HCT116 (cell line): ENCODE results near the gene EYA3. TPM values are rescaled to one million over a fixed set of nuclear protein-coding genes. Genes with fewer than 3 reads are reported as not detected.

ENCODE experiments used
- ATAC-seq: fragments of 200-7000 bp; cut with Tn5 transposase; 2 replicates; pipeline ENCODE4 v1.9.1; 2020; ENCODE audit warnings: mild to moderate bottlenecking, moderate library complexity
- BruUV-seq: library from RNA; stranded (reverse); fragments of 400-500 nt; replicated peaks from 2 replicates; lab custom pipeline; 2021; lab: Mats Ljungman, UMichigan
- CTCF ChIA-PET: fragments of 300-600 bp; sonication (Branson Sonifier 250); formaldehyde crosslinking; loops from one replicate; lab custom pipeline; 2021; ENCODE audit warnings: antibody characterized with exemption; lab: Charles Lee
- POLR2A ChIA-PET: fragments of 300-600, 350-600 bp; sonication (Branson Sonifier 250); formaldehyde crosslinking; loops from one replicate; lab custom pipeline; 2021; ENCODE audit warnings: antibody characterized with exemption; lab: Charles Lee
- RAD21 ChIA-PET, 2 experiments: fragments of 300-600 bp; sonication (Branson Sonifier 250); formaldehyde crosslinking; loops; one replicate each; lab custom pipeline; 2023; ENCODE audit warnings: low total read pairs in 2 of 2; ENCODE audit not compliant: uncharacterized antibody in 2 of 2, unreplicated experiment in 2 of 2, low non-redundant PET in 1 of 2; lab: Charles Lee
- DNase-seq: peaks from one replicate; pipeline ENCODE4 v3.0.0-alpha.2; 2010; ENCODE audit warnings: low read depth, low spot score
- H2AFZ ChIP-seq: fragments of 200-600 bp; shearing (Covaris generic), sonication (generic); 2 replicates; pipeline ENCODE4 v1.6.1; 2017; ENCODE audit warnings: low read depth, mixed run types, mixed read lengths, antibody characterized with exemption, low read length; ENCODE audit not compliant: poor library complexity, severe bottlenecking
- H3K27ac ChIP-seq: 2 replicates; pipeline ENCODE4 v1.5.1; 2012; ENCODE audit warnings: low read depth, low read length
- H3K27me3 ChIP-seq: fragments of 200-600 bp; sonication (generic); 2 replicates; pipeline ENCODE4 v1.6.1; 2016; ENCODE audit warnings: mixed run types, low read length, mixed read lengths; ENCODE audit not compliant: insufficient read depth
- H3K36me3 ChIP-seq, 2 experiments: fragments of 200-500 bp in 1 of 2; fragments of 200-600 bp in 1 of 2; sonication (Bioruptor generic) in 1 of 2; sonication (generic) in 1 of 2; 2 replicates each; pipeline versions ENCODE4 v1.5.1 to v1.6.1; 2014 to 2016; ENCODE audit warnings: low read length in 2 of 2, inconsistent platforms in 1 of 2, mixed read lengths in 1 of 2, mixed run types in 1 of 2; ENCODE audit not compliant: insufficient read depth in 2 of 2, control insufficient read depth in 1 of 2
- H3K4me1 ChIP-seq, 2 experiments: fragments of 200-600 bp in 1 of 2; sonication (generic) in 1 of 2; 2 replicates each; pipeline versions ENCODE4 v1.5.1 to v1.6.1; 2012 to 2017; ENCODE audit warnings: low read length in 2 of 2, inconsistent platforms in 1 of 2, mild to moderate bottlenecking in 1 of 2, mixed read lengths in 1 of 2, mixed run types in 1 of 2, moderate library complexity in 1 of 2; ENCODE audit not compliant: insufficient read depth in 2 of 2, control insufficient read depth in 1 of 2
- H3K4me2 ChIP-seq: fragments of 200-600 bp; sonication (generic); 2 replicates; pipeline ENCODE4 v1.6.1; 2017; ENCODE audit warnings: mixed run types, low read length, mixed read lengths
- H3K4me3 ChIP-seq, 2 experiments: fragments of 200-600 bp in 1 of 2; sonication (generic) in 1 of 2; replicated peaks in 1 of 2; 2 replicates each; pipeline ENCODE4 v1.5.1; 2011 to 2016; ENCODE audit warnings: low read length in 2 of 2, control low read depth in 1 of 2, low read depth in 1 of 2, mild to moderate bottlenecking in 1 of 2, mixed read lengths in 1 of 2, mixed run types in 1 of 2
- H3K79me2 ChIP-seq: fragments of 200-600 bp; sonication (generic); 2 replicates; pipeline ENCODE4 v1.6.1; 2017; ENCODE audit warnings: mild to moderate bottlenecking, mixed run types, low read length, moderate library complexity, mixed read lengths; ENCODE audit not compliant: insufficient read depth
- H3K9ac ChIP-seq: fragments of 200-600 bp; sonication (generic); 2 replicates; pipeline ENCODE4 v1.6.1; 2016; ENCODE audit warnings: low read length, mixed read lengths
- H3K9me2 ChIP-seq: fragments of 200-600 bp; sonication (generic), shearing (Covaris generic); 2 replicates; pipeline ENCODE4 v1.6.1; 2017; ENCODE audit warnings: mixed run types, mild to moderate bottlenecking, moderate library complexity; ENCODE audit not compliant: insufficient read depth
- H3K9me3 ChIP-seq, 2 experiments: fragments of 200-500 bp in 1 of 2; fragments of 200-600 bp in 1 of 2; sonication (Bioruptor generic) in 1 of 2; sonication (generic) in 1 of 2; 2 replicates each; pipeline ENCODE4 v1.6.1; 2014 to 2017; ENCODE audit warnings: low read length in 2 of 2, mixed read lengths in 2 of 2, inconsistent platforms in 1 of 2, low read depth in 1 of 2, mild to moderate bottlenecking in 1 of 2, mixed run types in 1 of 2, moderate library complexity in 1 of 2; ENCODE audit not compliant: control insufficient read depth in 1 of 2, insufficient read depth in 1 of 2
- H4K20me1 ChIP-seq: fragments of 200-600 bp; sonication (generic), shearing (Covaris generic); 2 replicates; pipeline ENCODE4 v1.6.1; 2017; ENCODE audit warnings: mixed run types, mild to moderate bottlenecking, moderate library complexity; ENCODE audit not compliant: insufficient read depth
- ATF3 ChIP-seq: IDR thresholded peaks from 2 replicates; pipeline ENCODE4 v1.6.1; 2012
- CEBPB ChIP-seq: IDR thresholded peaks from 2 replicates; pipeline ENCODE4 v1.6.1; 2012; ENCODE audit warnings: low read depth
- ELF1 ChIP-seq: IDR thresholded peaks from 2 replicates; pipeline ENCODE4 v1.6.1; 2012; ENCODE audit warnings: low read depth, borderline replicate concordance
- FOSL1 ChIP-seq: IDR thresholded peaks from 2 replicates; pipeline ENCODE4 v1.6.1; 2012; ENCODE audit warnings: low read depth
- JUND ChIP-seq: IDR thresholded peaks from 2 replicates; pipeline ENCODE4 v1.6.1; 2012
- POLR2A ChIP-seq: IDR thresholded peaks from 2 replicates; pipeline ENCODE4 v1.7.0; 2011; ENCODE audit warnings: borderline replicate concordance; ENCODE audit not compliant: insufficient read depth, insufficient read length; ENCODE audit errors: extremely low read depth
- POLR2AphosphoS5 ChIP-seq: IDR thresholded peaks from 2 replicates; pipeline ENCODE4 v1.6.1; 2011; ENCODE audit warnings: mild to moderate bottlenecking, low read depth, low read length, moderate library complexity
- RAD21 ChIP-seq: IDR thresholded peaks from 2 replicates; pipeline ENCODE4 v1.6.1; 2012; ENCODE audit warnings: low read depth, mild to moderate bottlenecking
- SIN3A ChIP-seq: IDR thresholded peaks from 2 replicates; pipeline ENCODE4 v1.6.1; 2012; ENCODE audit warnings: low read depth
- SP1 ChIP-seq: IDR thresholded peaks from 2 replicates; pipeline ENCODE4 v1.6.1; 2012; ENCODE audit warnings: low read depth
- SRF ChIP-seq: IDR thresholded peaks from 2 replicates; pipeline ENCODE4 v1.6.1; 2012; ENCODE audit warnings: low read depth
- TCF7L2 ChIP-seq: IDR thresholded peaks from 2 replicates; pipeline ENCODE4 v1.7.0; 2011; ENCODE audit warnings: borderline replicate concordance, inconsistent platforms; ENCODE audit not compliant: insufficient read depth, insufficient read length; ENCODE audit errors: extremely low read depth
- YY1 ChIP-seq: IDR thresholded peaks from 2 replicates; pipeline ENCODE4 v1.6.1; 2011; ENCODE audit warnings: low read length, low read depth, moderate library complexity, mild to moderate bottlenecking; ENCODE audit not compliant: insufficient replicate concordance; ENCODE audit errors: extremely low read depth
- ZBTB33 ChIP-seq: IDR thresholded peaks from 2 replicates; pipeline ENCODE4 v1.6.1; 2011; ENCODE audit warnings: mild to moderate bottlenecking, low read length, moderate library complexity; ENCODE audit not compliant: insufficient replicate concordance; ENCODE audit errors: extremely low read depth
- ZFX ChIP-seq: fragments of 450-650 bp; IDR thresholded peaks from 2 replicates; pipeline ENCODE4 v1.6.1; 2017
- ZNF274 ChIP-seq: fragments of 200-500 bp; sonication (Bioruptor generic); IDR thresholded peaks from 2 replicates; pipeline ENCODE4 v1.6.1; 2014; ENCODE audit warnings: mild to moderate bottlenecking, low read depth, low read length, inconsistent platforms
- intact Hi-C: fragments of 100-400 bp; cut with micrococcal nuclease; formaldehyde crosslinking; loops from 2 replicates; pipeline ENCODE4 v1.10.0; 2022
- total RNA-seq: library from RNA; stranded (reverse); gene quantifications from one replicate; pipeline ENCODE4 v1.2.1, GENCODE V29; 2021; ENCODE audit not compliant: unreplicated experiment
- TF ChIP-seq, protein P1 (sequence below): IDR thresholded peaks from 2 replicates; pipeline ENCODE4 v1.6.1; 2012; ENCODE audit warnings: low read depth
- TF ChIP-seq, protein P2 (sequence below): IDR thresholded peaks from 2 replicates; pipeline ENCODE4 v1.6.1; 2012

EYA3 gene
- total RNA-seq, 1 experiment from 2014 or later = 25.9 TPM

DNA sequence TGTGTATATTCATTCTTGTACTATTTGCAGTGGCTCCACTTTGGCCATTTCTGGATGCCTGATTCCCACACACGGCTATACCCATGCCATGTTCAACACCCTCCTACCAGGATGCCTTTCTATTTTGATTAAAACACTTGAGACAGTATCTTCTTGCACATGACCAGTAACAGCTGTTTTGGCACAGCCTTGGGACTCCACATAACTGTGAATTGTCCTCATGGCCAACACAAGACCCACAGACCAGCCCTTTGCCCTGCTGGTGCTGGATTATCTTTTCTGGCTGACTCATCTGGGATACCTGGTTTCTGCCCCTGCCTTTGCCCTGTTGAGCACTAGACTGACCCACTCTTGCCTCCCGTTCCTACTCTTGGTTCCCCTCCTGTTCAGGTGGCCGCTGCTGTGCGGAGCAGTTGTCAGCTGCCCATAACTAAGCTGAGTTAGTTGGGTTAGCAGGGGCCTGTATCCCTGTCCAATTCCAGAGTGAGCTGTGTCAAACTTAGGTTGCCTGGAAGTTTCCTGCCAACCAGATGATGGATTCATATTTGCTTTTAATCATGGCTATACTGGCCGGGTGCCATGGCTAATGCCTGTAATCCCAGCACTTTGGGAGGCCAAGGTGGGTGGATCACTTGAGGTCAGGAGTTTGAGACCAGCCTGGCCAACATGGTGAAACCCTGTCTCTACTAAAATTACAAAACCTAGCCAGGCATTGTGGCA lies 10.8 kb upstream of the EYA3 start:
- no peak overlapping the region for H2AFZ ChIP-seq
- DNase-seq (no peak), ATAC-seq (no peak)
- H3K9me3 ChIP-seq = no peaks in the 10 kb centered on the region
- H3K4me2 ChIP-seq = no peak overlapping the region
- no peak overlapping the region for H3K4me3 ChIP-seq
- no peaks in the 10 kb centered on the region for H3K9me2 ChIP-seq
- ChIA-PET CTCF (interaction anchor here (1.6 kb wide), 1 partner anchor 8 kb away, joined by 5 read pairs; no protein-coding TSS in a partner anchor), POLR2A (no interaction called here), RAD21 (no interaction called here)
- H3K36me3 ChIP-seq = no peaks in the 10 kb centered on the region
- BruUV-seq = no TSS peak
- H3K79me2 ChIP-seq = no peaks in the 10 kb centered on the region
- no peaks in the 10 kb centered on the region for H4K20me1 ChIP-seq
- no peak overlapping the region for H3K27ac ChIP-seq
- H3K9ac ChIP-seq = no peak overlapping the region
- no peak for TF ChIP-seq POLR2AphosphoS5
- no peak for TF ChIP-seq YY1
- no peak for TF ChIP-seq FOSL1
- TF ChIP-seq CEBPB = no peak
- no peak for TF ChIP-seq TCF7L2
- TF ChIP-seq, protein P1, sequence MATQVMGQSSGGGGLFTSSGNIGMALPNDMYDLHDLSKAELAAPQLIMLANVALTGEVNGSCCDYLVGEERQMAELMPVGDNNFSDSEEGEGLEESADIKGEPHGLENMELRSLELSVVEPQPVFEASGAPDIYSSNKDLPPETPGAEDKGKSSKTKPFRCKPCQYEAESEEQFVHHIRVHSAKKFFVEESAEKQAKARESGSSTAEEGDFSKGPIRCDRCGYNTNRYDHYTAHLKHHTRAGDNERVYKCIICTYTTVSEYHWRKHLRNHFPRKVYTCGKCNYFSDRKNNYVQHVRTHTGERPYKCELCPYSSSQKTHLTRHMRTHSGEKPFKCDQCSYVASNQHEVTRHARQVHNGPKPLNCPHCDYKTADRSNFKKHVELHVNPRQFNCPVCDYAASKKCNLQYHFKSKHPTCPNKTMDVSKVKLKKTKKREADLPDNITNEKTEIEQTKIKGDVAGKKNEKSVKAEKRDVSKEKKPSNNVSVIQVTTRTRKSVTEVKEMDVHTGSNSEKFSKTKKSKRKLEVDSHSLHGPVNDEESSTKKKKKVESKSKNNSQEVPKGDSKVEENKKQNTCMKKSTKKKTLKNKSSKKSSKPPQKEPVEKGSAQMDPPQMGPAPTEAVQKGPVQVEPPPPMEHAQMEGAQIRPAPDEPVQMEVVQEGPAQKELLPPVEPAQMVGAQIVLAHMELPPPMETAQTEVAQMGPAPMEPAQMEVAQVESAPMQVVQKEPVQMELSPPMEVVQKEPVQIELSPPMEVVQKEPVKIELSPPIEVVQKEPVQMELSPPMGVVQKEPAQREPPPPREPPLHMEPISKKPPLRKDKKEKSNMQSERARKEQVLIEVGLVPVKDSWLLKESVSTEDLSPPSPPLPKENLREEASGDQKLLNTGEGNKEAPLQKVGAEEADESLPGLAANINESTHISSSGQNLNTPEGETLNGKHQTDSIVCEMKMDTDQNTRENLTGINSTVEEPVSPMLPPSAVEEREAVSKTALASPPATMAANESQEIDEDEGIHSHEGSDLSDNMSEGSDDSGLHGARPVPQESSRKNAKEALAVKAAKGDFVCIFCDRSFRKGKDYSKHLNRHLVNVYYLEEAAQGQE = no peak
- no peak for TF ChIP-seq ZNF274
- TF ChIP-seq ZBTB33 = no peak
- no peak for TF ChIP-seq POLR2A
- no peak for TF ChIP-seq SRF
- TF ChIP-seq JUND = no peak
- TF ChIP-seq ZFX = no peak
- TF ChIP-seq ATF3 = no peak
- no peak for TF ChIP-seq ELF1
- no peak for TF ChIP-seq SIN3A
- TF ChIP-seq, protein P2, sequence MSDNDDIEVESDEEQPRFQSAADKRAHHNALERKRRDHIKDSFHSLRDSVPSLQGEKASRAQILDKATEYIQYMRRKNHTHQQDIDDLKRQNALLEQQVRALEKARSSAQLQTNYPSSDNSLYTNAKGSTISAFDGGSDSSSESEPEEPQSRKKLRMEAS = no peak
- TF ChIP-seq SP1 = no peak
- TF ChIP-seq RAD21 = no peak
- no peaks in the 10 kb centered on the region for H3K27me3 ChIP-seq
- intact Hi-C loops = no loop called here
- H3K4me1 ChIP-seq = peaks cover 0 to 4% of the 10 kb centered on the region in 2 experiments; a peak in 1 of 4 replicates
